Sigmoid colon (tissue), 7 donors: ENCODE data around the gene NOVA2. TPM values are rescaled to one million over a fixed set of nuclear protein-coding genes. Genes with fewer than 3 reads are reported as not detected.

Experiments
- DNase-seq: peaks from one replicate; pipeline ENCODE4 v3.0.0-alpha.2; 2019
- H3K27ac ChIP-seq, 4 donors: fragments of 200-600 bp; sonication (generic); one replicate each; pipeline ENCODE4 v1.5.1; 2016 to 2019; ENCODE audit warnings: mild to moderate bottlenecking in 1 of 4
- H3K27me3 ChIP-seq, 3 donors: fragments of 200-600 bp; sonication (generic); one replicate each; pipeline ENCODE4 v1.5.1; 2019; ENCODE audit warnings: mild to moderate bottlenecking in 1 of 3
- H3K36me3 ChIP-seq, 4 donors: fragments of 200-600 bp; sonication (generic); one replicate each; pipeline ENCODE4 v1.5.1; 2016 to 2019
- H3K4me1 ChIP-seq, 4 donors: fragments of 200-600 bp; sonication (generic); one replicate each; pipeline ENCODE4 v1.5.1; 2017 to 2019
- H3K4me3 ChIP-seq, 4 donors: fragments of 200-600 bp; sonication (generic); one replicate each; pipeline ENCODE4 v1.5.1; 2017 to 2019; ENCODE audit warnings: mild to moderate bottlenecking in 2 of 4, moderate library complexity in 1 of 4
- H3K9me3 ChIP-seq, 4 donors: fragments of 200-600 bp in 3 of 4; sonication (generic) in 3 of 4; one replicate each; pipeline versions ENCODE4 v1.5.1 to v1.6.1; 2013 to 2019
- EP300 ChIP-seq, 4 donors: sonication (generic); formaldehyde crosslinking; IDR thresholded peaks; one replicate each; pipeline ENCODE4 v1.6.1; 2017; ENCODE audit warnings: antibody characterized with exemption in 4 of 4
- POLR2A ChIP-seq, 2 donors: fragments of 450-650 bp; IDR thresholded peaks; one replicate each; pipeline ENCODE4 v1.6.1; 2016; ENCODE audit warnings: antibody characterized with exemption in 2 of 2, mild to moderate bottlenecking in 2 of 2, moderate library complexity in 2 of 2
- POLR2AphosphoS5 ChIP-seq, 4 donors: sonication (generic); formaldehyde crosslinking; IDR thresholded peaks; one replicate each; pipeline ENCODE4 v1.6.1; 2017; ENCODE audit warnings: antibody characterized with exemption in 4 of 4
- WGBS, 2 donors: extraction: QIAGEN DNeasy Blood & Tissue Kit; methylation state at CpG; one replicate each; pipeline ENCODE4 v1.1.7; 2013; 5-methylcytosine and 5-hydroxymethylcytosine counted together
- intact Hi-C: fragments of 100-400 bp; cut with DNase I; formaldehyde crosslinking; loops from one replicate; pipeline ENCODE4 v1.15.1; 2023
- polyA plus RNA-seq, 3 donors: library from polyadenylated mRNA; stranded (reverse); fragments of 200-250 nt; gene quantifications; one replicate each; pipeline ENCODE4 v1.2.3, GENCODE V29; 2013
- total RNA-seq, 4 donors: library from RNA; depleted of rRNA; stranded (reverse); fragments of >200 nt; gene quantifications; one replicate each; pipeline ENCODE4 v1.1.0, GENCODE V29; 2016
- TF ChIP-seq, protein P1 (sequence below), 4 experiments: fragments of 450-650 bp in 3 of 4; fragments of 200-600 bp in 1 of 4; IDR thresholded peaks; one replicate each; pipeline ENCODE4 v1.5.1; 2016 to 2019; ENCODE audit warnings: antibody characterized with exemption in 4 of 4, mild to moderate bottlenecking in 3 of 4, moderate library complexity in 2 of 4
- donor health status: healthy with polysubstance abuse.
- donor health status: Bipolar disorder and iron deficiency.
- donor health status: healthy.

NOVA2 gene
- total and polyA plus RNA-seq, 7 donors, result 0.23 to 3.0 (median 0.68) TPM

DNA sequence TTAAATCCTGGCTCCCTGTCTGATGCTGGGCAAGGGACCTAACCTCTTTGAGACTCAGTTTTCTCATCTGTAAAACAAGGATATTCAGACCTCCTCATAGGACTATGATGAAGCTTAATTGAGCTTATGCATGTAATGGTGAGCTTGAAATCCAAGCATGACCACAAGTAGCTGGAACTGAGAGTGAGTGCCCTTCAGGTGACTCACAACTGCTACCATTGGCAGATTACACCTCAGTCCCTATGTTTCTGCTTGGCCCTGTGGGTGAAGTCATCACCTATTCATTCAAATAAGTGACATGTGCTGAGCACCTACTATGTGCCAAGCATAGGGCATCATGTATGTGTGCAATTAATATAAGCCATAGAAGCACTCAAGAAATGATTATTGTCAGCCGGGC lies 25.7 kb downstream of the NOVA2 start:
- no peak for DNase-seq
- H3K36me3 ChIP-seq, result no peaks in the 10 kb centered on the region
- intact Hi-C loops, result no loop called here
- no peak overlapping the region for H3K4me3 ChIP-seq
- H3K4me1 ChIP-seq, result peaks cover 0 to 7% (median 3%) of the 10 kb centered on the region in 4 donors
- H3K27ac ChIP-seq, result no peak overlapping the region
- H3K9me3 ChIP-seq, result no peaks in the 10 kb centered on the region
- H3K27me3 ChIP-seq, result peaks cover 0 to 34% (median 3%) of the 10 kb centered on the region in 3 donors
- no peak for TF ChIP-seq POLR2AphosphoS5 (IDR thresholded peaks at IDR 0.05)
- TF ChIP-seq, protein P1, sequence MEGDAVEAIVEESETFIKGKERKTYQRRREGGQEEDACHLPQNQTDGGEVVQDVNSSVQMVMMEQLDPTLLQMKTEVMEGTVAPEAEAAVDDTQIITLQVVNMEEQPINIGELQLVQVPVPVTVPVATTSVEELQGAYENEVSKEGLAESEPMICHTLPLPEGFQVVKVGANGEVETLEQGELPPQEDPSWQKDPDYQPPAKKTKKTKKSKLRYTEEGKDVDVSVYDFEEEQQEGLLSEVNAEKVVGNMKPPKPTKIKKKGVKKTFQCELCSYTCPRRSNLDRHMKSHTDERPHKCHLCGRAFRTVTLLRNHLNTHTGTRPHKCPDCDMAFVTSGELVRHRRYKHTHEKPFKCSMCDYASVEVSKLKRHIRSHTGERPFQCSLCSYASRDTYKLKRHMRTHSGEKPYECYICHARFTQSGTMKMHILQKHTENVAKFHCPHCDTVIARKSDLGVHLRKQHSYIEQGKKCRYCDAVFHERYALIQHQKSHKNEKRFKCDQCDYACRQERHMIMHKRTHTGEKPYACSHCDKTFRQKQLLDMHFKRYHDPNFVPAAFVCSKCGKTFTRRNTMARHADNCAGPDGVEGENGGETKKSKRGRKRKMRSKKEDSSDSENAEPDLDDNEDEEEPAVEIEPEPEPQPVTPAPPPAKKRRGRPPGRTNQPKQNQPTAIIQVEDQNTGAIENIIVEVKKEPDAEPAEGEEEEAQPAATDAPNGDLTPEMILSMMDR (IDR thresholded peaks at IDR 0.05), result no peak
- no peak for TF ChIP-seq EP300 (IDR thresholded peaks at IDR 0.05)
- TF ChIP-seq POLR2A (IDR thresholded peaks at IDR 0.05), result no peak
- 93% methylated on average over 1 of the region's 1 CpG for WGBS, 2 donors

GRCh38 chr19:45940515-45940805 lies 33.2 kb downstream of the NOVA2 start:
- Histone ChIP-seq H3K9me3 (no peaks in the 10 kb centered on the region), H3K27me3 (peaks cover 10 to 63% (median 29%) of the 10 kb centered on the region in 3 donors), H3K4me3 (no peak overlapping the region), H3K36me3 (no peaks in the 10 kb centered on the region), H3K27ac (no peak overlapping the region), H3K4me1 (peaks cover 0 to 6% (median 0%) of the 10 kb centered on the region in 4 donors)
- no peak for DNase-seq
- intact Hi-C loops, result no loop called here
- 58 to 59% methylated on average over 32 of the region's 32 CpGs for WGBS, 2 donors
- TF ChIP-seq POLR2A (IDR thresholded peaks at IDR 0.05) (no peak), POLR2AphosphoS5 (IDR thresholded peaks at IDR 0.05) (no peak), EP300 (IDR thresholded peaks at IDR 0.05) (no peak)
- TF ChIP-seq, protein P1 (IDR thresholded peaks at IDR 0.05), result no peak

GRCh38 chr19:45939792-45940514 lies 33.7 kb downstream of the NOVA2 start:
- Histone ChIP-seq H3K4me3 (no peak overlapping the region), H3K27me3 (peaks cover 10 to 68% (median 34%) of the 10 kb centered on the region in 3 donors), H3K36me3 (no peaks in the 10 kb centered on the region), H3K27ac (no peak overlapping the region), H3K9me3 (no peaks in the 10 kb centered on the region), H3K4me1 (peaks cover 0 to 6% (median 0%) of the 10 kb centered on the region in 4 donors)
- intact Hi-C loops, result no loop called here
- no peak for TF ChIP-seq POLR2AphosphoS5 (IDR thresholded peaks at IDR 0.05)
- TF ChIP-seq POLR2A (IDR thresholded peaks at IDR 0.05), result no peak
- TF ChIP-seq EP300 (IDR thresholded peaks at IDR 0.05), result no peak
- TF ChIP-seq, protein P1 (IDR thresholded peaks at IDR 0.05), result no peak
- DNase-seq, result no peak
- 28% methylated on average over 67 of the region's 67 CpGs for WGBS, 2 donors

GRCh38 chr19:45938733-45939319 lies 34.8 kb downstream of the NOVA2 start:
- no peak overlapping the region for H3K27ac ChIP-seq
- H3K36me3 ChIP-seq, result no peaks in the 10 kb centered on the region
- H3K27me3 ChIP-seq, result peaks cover 10 to 79% (median 45%) of the 10 kb centered on the region in 3 donors
- intact Hi-C loops, result no loop called here
- DNase-seq, result no peak
- H3K4me3 ChIP-seq, result no peak overlapping the region
- TF ChIP-seq POLR2AphosphoS5 (IDR thresholded peaks at IDR 0.05) (no peak), POLR2A (IDR thresholded peaks at IDR 0.05) (no peak), EP300 (IDR thresholded peaks at IDR 0.05) (no peak)
- TF ChIP-seq, protein P1 (IDR thresholded peaks at IDR 0.05), result no peak
- WGBS, 2 donors, result 78 to 80% methylated on average over 3 of the region's 3 CpGs
- no peaks in the 10 kb centered on the region for H3K9me3 ChIP-seq
- peaks cover 0 to 6% (median 0%) of the 10 kb centered on the region in 4 donors for H3K4me1 ChIP-seq
